H1 (cell line): ENCODE data around the gene IGLL1. TPM values are rescaled to one million over a fixed set of nuclear protein-coding genes. Genes with fewer than 3 reads are reported as not detected.

Source experiments
- HDAC2 ChIP-seq, 2 experiments: fragments of 300-600 bp in 1 of 2; sonication (generic) in 1 of 2; IDR thresholded peaks; 2 replicates each; pipeline ENCODE4 v1.6.1; 2011 to 2012; ENCODE audit warnings: low read depth in 2 of 2, low read length in 2 of 2, mild to moderate bottlenecking in 2 of 2, moderate library complexity in 2 of 2, borderline replicate concordance in 1 of 2, inconsistent platforms in 1 of 2
- KDM5A ChIP-seq: fragments of 200-600 bp; IDR thresholded peaks from 2 replicates; pipeline ENCODE4 v1.7.1; 2012; ENCODE audit warnings: mild to moderate bottlenecking, low read length, inconsistent platforms, mixed read lengths
- POU5F1 ChIP-seq: IDR thresholded peaks from 2 replicates; pipeline ENCODE4 v1.6.1; 2011; ENCODE audit warnings: low read depth, mild to moderate bottlenecking, low read length, moderate library complexity
- SIN3A ChIP-seq, 2 experiments: IDR thresholded peaks in 1 of 2; conservative IDR thresholded peaks in 1 of 2; 2 replicates each; pipeline ENCODE4 v1.6.1; 2011 to 2012; ENCODE audit warnings: low read length in 2 of 2, improper control_type of control experiment in 1 of 2, low read depth in 1 of 2, mild to moderate bottlenecking in 1 of 2
- TBP ChIP-seq: IDR thresholded peaks from 2 replicates; pipeline ENCODE4 v1.6.1; 2011; ENCODE audit warnings: low read depth, low read length, improper control_type of control experiment
- polyA plus RNA-seq, 7 experiments: library from polyadenylated mRNA; depleted of rRNA in 3 of 7; stranded (reverse) in 5 of 7; unstranded in 2 of 7; fragments of >200 nt in 5 of 7; fragments of 200-250 nt in 2 of 7; gene quantifications; 1 replicate in 5 of 7; 2 replicates in 1 of 7; 4 replicates in 1 of 7; pipeline versions ENCODE4 v1.2.1 to v1.2.3, GENCODE V29; 2011 to 2013; ENCODE audit warnings: missing spikeins in 2 of 7, mixed read lengths in 2 of 7
- total RNA-seq: library from RNA; stranded (reverse); fragmentation: NEBNext Ultra II Directional; extraction: Animal tissue kit (Norgen Biotek cat#: 25700); gene quantifications from 2 replicates; pipeline ENCODE4 v1.2.1, GENCODE V29; 2021

The IGLL1 gene
- total and polyA plus RNA-seq, 2 of the 8 experiments (the other 6 are each of a cell fraction or from before 2014, with no cell fraction given): not detected

GRCh38 chr22:23591201-23591791 is 11.2 kb upstream of the IGLL1 start (continued):
- no peak for TF ChIP-seq HDAC2 (IDR thresholded peaks at IDR 0.05; ENCODE audit: borderline replicate concordance in 1 of 2, low read depth in 2 of 2, low read length in 2 of 2)
- 0 out of 2 replicates have a peak, but pooled peaks have one; percentile 34 for TF ChIP-seq TBP
- no peak for TF ChIP-seq KDM5A
- TF ChIP-seq POU5F1: no peak
- TF ChIP-seq SIN3A (conservative IDR thresholded peaks at IDR 0.05 in 1 of 2, IDR thresholded peaks at IDR 0.05 in 1 of 2; ENCODE audit: low read depth in 1 of 2, low read length in 2 of 2): 0 out of 4 replicates have a peak, but pooled peaks of 1 of the 2 experiments have one; percentile 18
